GM12801 (cell line): ENCODE data around the gene MDH1.

Experiments
- CTCF ChIP-seq: IDR thresholded peaks from one replicate; pipeline ENCODE4 v1.5.1; 2011; ENCODE audit warnings: control low read depth; ENCODE audit not compliant: insufficient read length; ENCODE audit errors: extremely low read depth

MDH1 gene

GRCh38 chr2:63651356-63651755 lies 62.6 kb downstream of the MDH1 start:
- no peak for TF ChIP-seq CTCF

- no peak for TF ChIP-seq CTCF
Observed at GRCh38 chr2:63651861-63652651, 63.3 kb downstream of the MDH1 start.

- TF ChIP-seq CTCF: no peak
Observed at GRCh38 chr2:63652652-63652985, 63.9 kb downstream of the MDH1 start.

- TF ChIP-seq CTCF: no peak
Observed at GRCh38 chr2:63654959-63655358, 66.2 kb downstream of the MDH1 start.
